GM19395 (cell line): ENCODE measurements around the gene ZWINT.
A peak's percentile ranks its signal among the peaks of the same experiment; 100 is the strongest.

Experiments used
- ATAC-seq: cut with Tn5 transposase; IDR thresholded peaks from one replicate; pipeline ENCODE4 v1.9.1; 2021; ENCODE audit warnings: mild to moderate bottlenecking, moderate library complexity; ENCODE audit not compliant: unreplicated experiment

ZWINT gene, protein sequence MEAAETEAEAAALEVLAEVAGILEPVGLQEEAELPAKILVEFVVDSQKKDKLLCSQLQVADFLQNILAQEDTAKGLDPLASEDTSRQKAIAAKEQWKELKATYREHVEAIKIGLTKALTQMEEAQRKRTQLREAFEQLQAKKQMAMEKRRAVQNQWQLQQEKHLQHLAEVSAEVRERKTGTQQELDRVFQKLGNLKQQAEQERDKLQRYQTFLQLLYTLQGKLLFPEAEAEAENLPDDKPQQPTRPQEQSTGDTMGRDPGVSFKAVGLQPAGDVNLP

DNA sequence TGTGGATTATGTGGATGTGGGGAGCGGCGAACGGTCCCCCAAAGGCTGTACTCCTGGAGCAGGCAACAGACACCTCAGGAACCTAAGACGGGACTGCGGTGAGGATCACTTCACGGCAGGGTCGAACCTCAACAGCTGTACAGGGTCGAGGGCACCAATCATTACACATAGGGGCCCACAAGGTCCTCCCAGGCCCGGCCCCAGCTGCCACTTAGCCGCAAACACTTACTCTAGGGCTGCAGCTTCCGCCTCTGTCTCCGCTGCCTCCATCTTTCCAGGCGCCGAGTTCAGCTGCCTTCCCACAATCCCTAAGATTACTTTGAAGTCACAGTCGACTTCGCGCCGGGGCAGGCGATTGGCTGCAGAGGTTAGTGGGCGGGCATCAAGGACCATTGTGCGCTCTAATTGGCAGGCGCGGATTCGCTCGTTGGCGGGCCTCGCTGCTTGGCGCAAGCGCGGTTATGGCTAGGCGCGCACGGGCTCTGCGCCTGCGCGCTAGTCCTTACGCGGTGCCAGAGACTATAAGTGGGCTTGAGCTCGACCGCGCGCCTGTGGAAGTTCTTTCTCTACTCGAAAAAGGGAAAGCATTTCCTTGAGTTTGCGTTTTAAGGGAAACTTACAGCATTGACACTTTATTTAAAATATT lies at the start of gene ZWINT:
Gene ZWINT (minus strand): TSS at position 293 of the 646 bp plus-strand sequence. CDS start 23 bp downstream, at position 270.
- peak; percentile 99 for ATAC-seq

DNA sequence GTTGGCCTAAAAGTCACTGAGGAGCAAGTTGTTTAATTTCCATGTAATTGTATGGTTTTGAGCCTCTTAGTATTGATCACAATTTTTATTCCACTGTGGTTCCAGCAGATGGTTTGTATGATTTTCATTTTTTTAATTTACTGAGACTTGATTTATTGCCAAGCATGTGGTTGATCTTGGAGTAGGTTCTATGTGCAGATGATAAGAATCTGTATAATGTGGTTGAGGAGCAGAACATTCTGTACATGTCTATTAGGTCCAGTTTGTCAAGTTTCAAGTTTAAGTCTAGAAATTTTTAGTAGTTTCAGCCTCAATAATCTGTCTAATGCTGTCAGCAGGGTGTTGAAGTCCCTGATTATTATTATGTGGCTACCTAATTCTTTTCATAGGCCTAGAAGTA lies 22.7 kb upstream of the ZWINT start:
- no peak for ATAC-seq

DNA sequence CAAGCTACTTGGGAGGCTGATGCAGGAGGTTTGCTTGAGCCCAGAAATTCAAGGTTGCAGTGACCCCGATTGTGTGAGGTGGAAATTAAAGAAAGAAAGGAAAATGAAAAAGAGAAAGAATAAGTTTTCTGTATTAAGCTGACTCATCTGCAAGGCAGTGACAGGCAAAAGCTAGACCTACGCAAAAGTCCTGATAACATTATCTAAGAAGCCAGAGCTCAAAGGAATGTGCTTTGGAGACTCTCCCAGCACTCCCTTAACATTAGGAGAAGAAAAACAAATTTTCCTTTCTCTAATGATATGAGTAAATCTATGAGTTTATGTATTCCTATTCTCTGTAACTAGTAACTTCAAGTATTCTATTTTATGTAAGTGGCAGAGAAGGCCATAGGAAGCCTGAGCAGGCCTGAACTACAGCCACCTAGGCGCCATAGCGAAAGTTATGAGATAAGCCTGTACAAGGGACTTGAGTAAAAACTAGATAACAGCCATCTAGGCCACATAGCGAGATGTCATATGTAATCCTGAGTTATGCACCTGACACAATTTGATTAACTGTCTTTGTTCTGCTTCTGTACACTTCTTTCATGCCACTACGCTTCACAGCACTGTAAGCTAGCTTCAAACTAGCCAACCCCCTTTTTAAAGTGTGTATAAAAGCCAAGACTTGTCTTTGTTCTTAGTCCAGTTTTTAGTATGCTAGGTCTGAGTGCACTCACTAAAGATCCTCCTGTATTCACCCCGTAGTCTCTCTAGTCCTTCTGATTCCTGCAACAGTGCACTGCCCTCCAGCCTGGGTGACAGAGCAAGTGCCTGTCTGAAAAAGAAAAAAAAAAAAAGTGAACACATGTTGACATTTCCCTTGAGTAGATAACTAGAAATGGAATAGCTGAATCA lies 9.4 kb upstream of the ZWINT start:
- no peak for ATAC-seq

DNA sequence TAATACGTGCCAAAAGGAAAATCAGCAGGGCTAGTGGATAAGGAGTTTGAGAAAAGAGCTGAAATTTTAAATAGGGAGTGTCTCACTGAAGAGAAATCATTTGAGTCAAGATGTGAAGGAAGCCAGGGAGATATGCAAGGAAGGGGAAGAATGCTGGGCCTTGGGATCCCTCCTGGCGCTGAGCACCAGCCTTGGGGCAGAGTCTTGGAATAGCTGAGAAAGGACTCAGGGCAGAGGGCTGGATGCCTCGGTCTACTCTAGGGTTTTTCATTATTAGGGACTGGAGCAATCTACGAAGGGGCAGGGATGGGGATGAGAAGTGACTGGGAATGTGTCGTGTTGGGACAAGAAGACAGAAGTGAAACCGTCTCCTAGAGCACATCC lies 484 bp downstream of the ZWINT start:
- ATAC-seq, result peak; percentile 0

DNA sequence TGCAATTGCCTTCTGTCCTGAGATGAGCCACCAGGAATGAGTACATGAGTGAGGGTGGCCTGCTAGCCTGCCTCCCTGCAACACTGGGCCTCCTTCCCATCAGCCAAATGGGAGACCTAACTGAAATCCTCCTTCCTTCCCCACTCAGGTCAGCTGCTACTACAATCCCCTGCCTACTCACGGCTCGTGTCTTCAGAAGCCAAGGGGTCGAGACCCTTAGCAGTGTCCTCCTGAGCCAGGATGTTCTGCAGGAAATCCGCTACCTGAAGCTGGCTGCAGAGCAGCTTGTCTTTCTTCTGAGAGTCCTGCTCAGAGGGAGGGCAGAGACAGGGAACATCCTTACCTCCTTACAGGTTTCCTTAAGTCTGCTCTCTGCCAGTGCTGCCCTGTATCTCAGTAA lies 1.2 kb downstream of the ZWINT start:
- ATAC-seq, result no peak

DNA sequence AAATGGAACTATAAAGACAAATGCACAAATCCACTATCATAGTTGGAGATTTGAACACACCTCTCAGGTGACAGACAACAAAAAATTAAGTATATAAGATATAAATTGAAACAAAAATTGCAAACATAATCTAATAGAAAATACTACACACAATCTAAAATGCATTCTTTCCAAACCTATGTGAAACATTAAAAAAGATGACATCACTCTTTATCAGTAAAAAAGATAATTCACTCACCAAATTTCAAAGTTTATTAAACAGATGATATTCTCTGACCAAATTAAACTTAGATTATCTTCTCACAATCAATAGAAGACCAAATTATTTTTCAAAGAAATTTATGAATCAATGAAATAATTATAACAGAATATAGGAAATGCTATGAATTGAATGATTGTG lies 4.0 kb downstream of the ZWINT start:
- ATAC-seq, result no peak

DNA sequence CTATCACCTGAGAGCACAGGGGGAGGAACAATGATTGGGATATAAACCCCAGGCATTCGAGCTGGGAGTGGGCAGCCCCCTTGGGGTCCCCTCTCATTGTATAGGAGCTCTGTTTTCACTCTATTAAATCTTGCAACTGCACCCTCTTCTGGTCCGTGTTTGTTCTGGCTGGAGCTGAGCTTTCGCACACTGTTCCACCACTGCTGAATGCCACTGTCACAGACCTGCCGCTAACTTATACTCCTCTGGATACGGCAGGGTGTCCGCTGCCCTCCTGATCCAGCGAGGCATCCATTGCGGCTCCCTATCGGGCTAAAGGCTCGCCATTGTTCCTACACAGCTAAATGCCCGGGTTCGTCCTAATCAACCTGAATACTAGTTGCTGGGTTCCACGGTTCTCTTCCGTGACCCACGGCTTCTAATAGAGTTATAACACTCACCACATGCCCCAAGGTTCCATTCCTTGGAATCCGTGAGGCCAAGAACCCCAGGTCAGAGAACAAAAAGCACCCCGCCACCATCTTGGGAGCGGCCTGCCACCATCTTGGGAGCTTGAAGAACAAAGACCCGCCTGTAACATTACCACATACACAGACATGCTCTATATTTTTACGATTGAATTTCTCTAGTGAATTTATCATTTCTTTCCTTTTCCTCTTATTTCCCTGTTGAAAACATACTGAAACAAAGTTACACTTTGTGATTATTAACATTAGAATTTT lies 9.0 kb downstream of the ZWINT start:
- no peak for ATAC-seq

DNA sequence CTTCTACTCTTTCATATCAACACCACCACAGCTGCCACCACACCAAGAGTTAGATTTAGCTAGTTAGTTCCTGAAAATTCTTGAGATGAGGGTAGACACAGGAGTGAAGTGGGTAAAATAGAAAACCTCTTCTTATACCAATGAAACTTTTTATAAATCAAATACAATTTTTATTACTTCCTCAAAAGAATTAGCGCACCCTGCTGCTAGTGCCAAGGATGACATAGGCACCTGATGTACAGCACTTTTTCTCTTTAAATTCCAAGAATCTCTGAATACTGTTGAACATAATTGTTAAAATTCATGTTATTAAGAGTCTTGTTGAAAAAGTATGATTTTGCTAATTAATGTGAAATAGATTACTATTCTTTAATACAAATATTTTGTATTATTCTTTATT lies 11.4 kb downstream of the ZWINT start:
- no peak for ATAC-seq

DNA sequence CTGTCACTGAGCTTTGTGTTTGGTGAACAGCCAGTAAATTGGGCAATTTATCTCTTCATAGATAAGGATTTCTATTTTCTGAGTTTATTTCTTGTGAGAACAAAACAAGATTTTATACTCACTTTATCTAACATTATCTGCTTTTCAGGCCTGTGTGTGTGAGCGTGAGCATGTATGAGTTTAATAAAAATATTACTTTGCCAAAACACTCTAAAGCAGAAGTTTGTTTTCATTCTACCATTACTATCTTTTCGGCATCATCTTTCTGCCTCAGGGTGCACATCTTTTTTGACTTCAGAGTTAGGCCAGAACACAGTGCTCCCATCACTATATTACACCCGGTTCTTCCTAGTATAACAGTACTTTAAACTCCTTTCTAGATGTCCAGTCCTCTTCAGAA lies 13.0 kb downstream of the ZWINT start:
- ATAC-seq, result no peak

DNA sequence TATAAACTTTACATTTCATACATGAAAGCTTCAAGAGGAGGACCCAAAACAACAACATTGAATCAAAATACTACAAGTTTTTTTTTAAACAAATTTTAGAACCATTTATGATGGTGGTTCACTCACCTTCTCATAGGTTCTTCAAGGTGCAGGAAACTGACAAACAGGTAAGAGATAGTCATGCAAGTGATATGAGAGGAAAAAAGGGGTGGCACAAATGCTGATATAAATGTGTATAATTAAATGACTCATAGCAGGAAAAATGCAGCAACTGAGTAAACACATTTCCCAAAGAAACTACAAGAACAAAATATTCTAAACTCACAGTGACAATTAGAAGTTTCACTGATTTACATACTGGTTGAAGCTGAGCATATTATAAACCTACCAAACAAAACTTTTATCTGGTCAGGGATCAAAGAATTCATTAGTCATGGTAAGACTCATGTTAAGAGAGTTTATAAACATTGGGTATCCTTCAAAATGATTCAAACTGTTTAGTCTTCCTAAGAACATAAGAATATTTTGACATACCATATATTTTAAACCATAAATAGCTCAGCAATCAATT lies 14.1 kb downstream of the ZWINT start:
- ATAC-seq, result no peak

DNA sequence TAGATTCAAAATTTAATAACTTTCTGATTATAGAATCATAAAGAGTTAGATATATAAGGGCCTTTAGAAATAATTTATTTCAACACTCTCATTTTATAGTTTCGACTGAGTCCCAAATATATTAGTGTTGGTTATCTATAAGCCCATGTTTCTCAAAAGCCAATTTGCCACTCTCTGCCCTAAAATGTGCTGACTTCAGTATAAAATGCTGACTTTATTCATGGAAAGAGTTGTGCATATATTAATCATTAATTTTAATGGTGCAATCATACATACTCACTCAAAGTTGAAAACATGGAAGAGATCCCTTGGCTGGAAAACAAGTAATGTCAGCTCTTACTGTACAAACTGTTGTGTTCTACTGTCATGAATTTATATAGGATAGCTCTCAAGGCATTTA lies 19.4 kb downstream of the ZWINT start:
- no peak for ATAC-seq

DNA sequence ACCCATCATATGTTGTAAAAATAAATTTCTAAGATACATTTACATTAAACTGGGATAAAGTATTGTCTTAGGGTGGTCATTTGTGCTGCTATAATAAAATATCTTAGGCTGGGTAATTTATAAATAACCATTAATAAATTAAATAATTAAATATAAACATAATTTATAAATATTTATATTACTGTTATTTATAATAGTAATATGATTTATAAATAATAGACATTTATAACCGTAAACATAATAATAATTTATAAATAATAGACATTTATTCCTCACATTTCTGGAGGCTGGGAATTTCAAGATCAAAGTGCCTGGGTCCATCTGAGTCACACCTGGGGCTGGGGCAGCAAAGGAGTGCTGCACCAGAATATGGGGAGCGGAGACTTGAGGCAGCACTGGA lies 31.1 kb downstream of the ZWINT start:
- no peak for ATAC-seq

DNA sequence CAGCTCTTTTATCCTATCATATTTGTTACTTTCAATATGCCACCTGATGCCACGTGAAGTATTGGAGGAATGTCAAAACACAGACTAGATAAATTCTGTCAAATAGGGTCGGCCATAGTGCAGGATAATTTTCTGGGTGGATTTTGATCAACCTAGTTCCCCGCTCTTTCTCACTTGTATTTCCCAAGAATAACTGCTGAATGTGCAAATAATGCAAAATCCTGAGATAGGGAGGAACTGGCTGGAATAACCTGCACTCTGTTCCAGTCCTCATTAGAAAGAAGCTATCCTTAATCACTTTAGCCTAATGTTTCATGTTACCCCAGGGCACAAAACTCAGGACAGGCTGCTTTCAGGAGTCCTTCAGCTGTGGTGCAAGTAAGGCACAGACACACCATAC lies 33.9 kb downstream of the ZWINT start:
- ATAC-seq, result no peak

DNA sequence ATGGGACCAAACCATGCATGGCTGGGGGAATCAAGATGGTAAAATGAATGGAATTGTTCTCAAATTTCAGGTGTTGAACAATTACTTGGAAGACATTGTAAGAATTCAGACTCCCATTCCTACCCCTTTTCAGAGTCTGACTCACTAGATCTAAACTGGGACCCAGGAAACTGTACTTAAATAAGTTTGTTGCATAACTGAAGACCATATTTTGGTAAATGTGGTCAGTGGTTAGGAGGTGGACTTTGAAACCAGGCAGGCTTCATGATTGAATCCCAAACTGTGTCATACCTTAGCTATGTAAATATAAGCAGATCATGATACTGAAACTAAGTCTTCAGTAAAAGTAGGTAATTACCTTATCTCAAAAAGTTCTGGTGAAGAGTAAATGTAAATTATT lies 41.7 kb downstream of the ZWINT start:
- ATAC-seq, result peak; percentile 93

DNA sequence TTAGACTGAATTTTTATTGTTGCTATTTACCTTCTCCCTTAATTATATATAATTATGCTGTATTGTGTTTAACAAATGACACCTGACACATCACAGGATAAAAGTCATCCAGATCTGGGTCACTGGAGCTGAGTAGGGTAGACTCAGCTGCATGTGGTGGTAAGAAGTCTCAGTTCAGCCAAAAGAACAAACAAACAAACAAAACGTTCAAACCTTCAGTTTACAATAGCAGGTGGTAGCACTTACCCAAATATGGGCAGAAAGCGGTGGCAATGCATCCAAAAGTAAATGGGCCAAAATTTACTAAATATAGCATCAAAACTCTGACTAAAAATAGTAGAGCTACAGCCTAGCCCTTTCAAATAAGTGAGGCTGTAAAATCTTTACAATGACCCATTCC lies 42.2 kb downstream of the ZWINT start:
- ATAC-seq, result peak; percentile 26

DNA sequence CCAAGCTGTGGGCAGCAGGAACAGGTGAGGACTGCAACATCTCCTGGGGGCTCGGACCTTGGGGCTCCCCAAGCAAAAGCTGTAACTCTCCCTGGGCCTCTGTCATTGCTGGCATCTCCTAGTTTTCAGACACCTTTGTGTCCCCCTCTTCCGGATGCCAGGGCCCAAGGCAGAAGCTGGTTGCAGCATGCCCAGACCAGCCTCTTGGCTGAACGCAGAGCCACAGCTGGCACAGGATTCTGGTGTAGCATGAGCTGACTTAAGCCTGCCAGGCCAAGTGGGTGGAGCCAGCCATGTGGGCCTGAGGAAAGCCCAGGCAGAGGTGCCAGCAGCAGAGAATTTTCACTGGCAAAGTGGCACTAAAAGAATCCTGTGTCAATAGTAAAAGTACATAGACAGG lies 43.5 kb downstream of the ZWINT start:
- ATAC-seq, result no peak

DNA sequence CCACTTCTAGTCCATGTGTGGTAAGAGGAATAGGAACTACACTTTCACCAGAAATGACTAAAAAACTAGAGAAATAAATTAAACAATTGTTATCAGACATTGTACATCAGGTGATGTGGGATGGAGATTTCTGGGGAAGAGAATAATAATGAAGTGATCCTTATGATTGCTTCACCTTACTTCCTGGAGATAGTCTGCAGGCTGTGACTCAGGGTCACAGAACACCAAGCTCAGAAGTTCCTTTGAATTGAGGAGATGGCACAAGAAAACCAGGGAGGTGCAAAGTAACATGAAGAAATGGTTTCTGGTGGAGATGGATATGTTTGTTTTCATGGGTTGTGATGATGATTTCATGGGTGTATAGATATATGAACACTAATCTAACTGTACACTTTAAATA lies 44.5 kb downstream of the ZWINT start:
- no peak for ATAC-seq
